A673 (cell line): ENCODE results near the gene ATOSB. TPM values are rescaled to one million over a fixed set of nuclear protein-coding genes. Genes with fewer than 3 reads are reported as not detected.

Experiments
- BruUV-seq: library from RNA; stranded (reverse); fragments of 400-500 nt; replicated peaks from 2 replicates; lab custom pipeline; 2021; lab: Mats Ljungman, UMichigan
- CTCF ChIA-PET: fragments of 300-600 bp; sonication (Branson Sonifier 250); formaldehyde crosslinking; loops from one replicate; lab custom pipeline; 2022; ENCODE audit warnings: antibody characterized with exemption; lab: Charles Lee
- POLR2A ChIA-PET: fragments of 300-600 bp; sonication (Branson Sonifier 250); formaldehyde crosslinking; loops from one replicate; lab custom pipeline; 2022; ENCODE audit warnings: antibody characterized with exemption; ENCODE audit not compliant: low non-redundant PET; lab: Charles Lee
- DNase-seq: peaks from one replicate; pipeline ENCODE4 v3.0.0-alpha.2; 2015; ENCODE audit warnings: low spot score
- H3K27ac ChIP-seq: fragments of 200-600 bp; sonication (generic); 2 replicates; pipeline ENCODE4 v1.5.1; 2016; ENCODE audit warnings: mixed run types, low read depth, mild to moderate bottlenecking, mixed read lengths, antibody characterized with exemption, low read length; ENCODE audit not compliant: poor library complexity, severe bottlenecking
- H3K27me3 ChIP-seq: fragments of 200-600 bp; sonication (generic); replicated peaks from 2 replicates; pipeline ENCODE4 v1.6.1; 2017; ENCODE audit warnings: mixed run types, low read depth, mild to moderate bottlenecking, mixed read lengths, antibody characterized with exemption, low read length; ENCODE audit not compliant: insufficient read depth, poor library complexity
- H3K36me3 ChIP-seq: fragments of 200-600 bp; sonication (generic); 2 replicates; pipeline ENCODE4 v1.6.1; 2016; ENCODE audit warnings: mixed run types, mild to moderate bottlenecking, mixed read lengths, antibody characterized with exemption, low read length; ENCODE audit not compliant: insufficient read depth, poor library complexity, severe bottlenecking
- H3K4me1 ChIP-seq: fragments of 200-600 bp; sonication (generic); 2 replicates; pipeline ENCODE4 v1.6.1; 2017; ENCODE audit warnings: mixed run types, mild to moderate bottlenecking, mixed read lengths, antibody characterized with exemption, low read length; ENCODE audit not compliant: insufficient read depth, poor library complexity, severe bottlenecking
- H3K4me3 ChIP-seq: fragments of 200-600 bp; sonication (generic); 2 replicates; pipeline ENCODE4 v1.5.1; 2016; ENCODE audit warnings: low read depth, mixed run types, mild to moderate bottlenecking, mixed read lengths, low read length; ENCODE audit not compliant: poor library complexity, severe bottlenecking
- H3K9me3 ChIP-seq: fragments of 200-600 bp; sonication (generic); 2 replicates; pipeline ENCODE4 v1.6.1; 2016; ENCODE audit warnings: mixed run types, low read depth, mild to moderate bottlenecking, mixed read lengths, antibody characterized with exemption, low read length; ENCODE audit not compliant: poor library complexity, severe bottlenecking
- EZH2 ChIP-seq: fragments of 200-600 bp; sonication (generic); IDR thresholded peaks from 2 replicates; pipeline ENCODE4 v1.6.1; 2017; ENCODE audit warnings: borderline replicate concordance, low read depth, mild to moderate bottlenecking, mixed read lengths, antibody characterized with exemption, low read length; ENCODE audit not compliant: poor library complexity, severe bottlenecking
- intact Hi-C: fragments of 100-400 bp; cut with micrococcal nuclease; formaldehyde crosslinking; loops from one replicate; pipeline ENCODE4 v1.10.0; 2022; ENCODE audit not compliant: unreplicated experiment
- total RNA-seq: library from RNA; stranded (reverse); gene quantifications from 2 replicates; pipeline ENCODE4 v1.2.3, GENCODE V29; 2021
- TF ChIP-seq, protein P1 (sequence below): fragments of 300-800, 200-600 bp; sonication (generic); conservative IDR thresholded peaks from 2 replicates; pipeline ENCODE4 v1.5.1; 2017; ENCODE audit warnings: low read depth, mild to moderate bottlenecking, antibody characterized with exemption, low read length, moderate library complexity, mixed read lengths

ATOSB gene
- total RNA-seq, 1 experiment from 2014 or later: 7.4 TPM

DNA sequence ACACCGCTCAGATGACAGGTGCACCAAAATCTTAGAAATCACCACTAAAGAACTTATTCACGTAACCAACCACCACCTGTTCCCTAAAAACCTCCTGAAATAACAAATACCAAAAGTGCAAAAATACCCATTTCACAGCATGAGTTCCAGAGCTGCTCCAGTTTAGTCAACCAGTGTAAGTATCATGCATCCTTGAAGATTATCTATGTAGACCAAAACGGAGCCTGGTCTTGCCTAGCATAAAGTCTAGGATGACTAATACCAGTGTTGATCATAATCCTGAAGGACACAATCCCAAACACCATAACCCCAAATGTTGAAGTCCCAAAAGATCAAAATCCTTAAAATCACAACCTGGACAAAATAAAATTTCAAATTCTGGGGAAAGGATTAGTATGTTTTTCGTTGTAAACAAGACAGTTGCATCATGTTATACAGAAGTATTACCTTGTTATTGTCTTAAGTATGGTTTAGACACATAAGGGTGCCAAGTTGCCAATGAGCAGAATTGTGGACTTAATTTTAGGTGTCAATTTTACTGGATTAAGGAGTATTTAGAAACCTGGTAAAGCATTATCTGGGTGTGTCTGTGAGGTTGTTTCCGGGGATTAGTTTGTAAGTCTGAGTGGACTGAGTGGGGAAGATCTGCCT is 61.4 kb downstream of the ATOSB start:
- Histone ChIP-seq H3K4me3 (no peak overlapping the region), H3K36me3 (peaks cover 44% of the 10 kb centered on the region), H3K9me3 (no peaks in the 10 kb centered on the region), H3K27me3 (no peaks in the 10 kb centered on the region), H3K27ac (no peak overlapping the region), H3K4me1 (no peaks in the 10 kb centered on the region)
- intact Hi-C loops: no loop called here
- TF ChIP-seq, protein P1, sequence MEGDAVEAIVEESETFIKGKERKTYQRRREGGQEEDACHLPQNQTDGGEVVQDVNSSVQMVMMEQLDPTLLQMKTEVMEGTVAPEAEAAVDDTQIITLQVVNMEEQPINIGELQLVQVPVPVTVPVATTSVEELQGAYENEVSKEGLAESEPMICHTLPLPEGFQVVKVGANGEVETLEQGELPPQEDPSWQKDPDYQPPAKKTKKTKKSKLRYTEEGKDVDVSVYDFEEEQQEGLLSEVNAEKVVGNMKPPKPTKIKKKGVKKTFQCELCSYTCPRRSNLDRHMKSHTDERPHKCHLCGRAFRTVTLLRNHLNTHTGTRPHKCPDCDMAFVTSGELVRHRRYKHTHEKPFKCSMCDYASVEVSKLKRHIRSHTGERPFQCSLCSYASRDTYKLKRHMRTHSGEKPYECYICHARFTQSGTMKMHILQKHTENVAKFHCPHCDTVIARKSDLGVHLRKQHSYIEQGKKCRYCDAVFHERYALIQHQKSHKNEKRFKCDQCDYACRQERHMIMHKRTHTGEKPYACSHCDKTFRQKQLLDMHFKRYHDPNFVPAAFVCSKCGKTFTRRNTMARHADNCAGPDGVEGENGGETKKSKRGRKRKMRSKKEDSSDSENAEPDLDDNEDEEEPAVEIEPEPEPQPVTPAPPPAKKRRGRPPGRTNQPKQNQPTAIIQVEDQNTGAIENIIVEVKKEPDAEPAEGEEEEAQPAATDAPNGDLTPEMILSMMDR: no peak
- TF ChIP-seq EZH2: no peak
- CTCF ChIA-PET: no interaction called here
- POLR2A ChIA-PET: no interaction called here
- no peak for DNase-seq
- BruUV-seq: no TSS peak

Other genes starting within 250 kb of the ATOSB start
- 0.11 and 0.13 TPM in 2 replicates for gene PHF24, start 157.6 kb downstream of the ATOSB start, total RNA-seq
- 11.9 and 13.0 TPM in 2 replicates for gene DNAJB5, start 126.1 kb downstream of the ATOSB start, total RNA-seq
- gene VCP, start 43.2 kb downstream of the ATOSB start, total RNA-seq: 625 and 643 TPM in 2 replicates
- gene FANCG, start 35.9 kb downstream of the ATOSB start, total RNA-seq: 104 and 110 TPM in 2 replicates
- 32.9 and 34.3 TPM in 2 replicates for gene PIGO, start 19.3 kb downstream of the ATOSB start, total RNA-seq
- gene STOML2, start 12.7 kb downstream of the ATOSB start, total RNA-seq: 200 and 209 TPM in 2 replicates
- 19.8 and 21.8 TPM in 2 replicates for gene UNC13B, start 46.1 kb upstream of the ATOSB start, total RNA-seq